Esophagus (tissue), 2 donors: Measurements from ENCODE around the gene ZNF469. TPM values are rescaled to one million over a fixed set of nuclear protein-coding genes. Genes with fewer than 3 reads are reported as not detected.

Source experiments
- polyA plus RNA-seq, 2 donors: library from polyadenylated mRNA; stranded (reverse); fragments of 200-250 nt; gene quantifications; one replicate each; pipeline ENCODE4 v1.2.3, GENCODE V29; 2013
- donor health status: healthy with polysubstance abuse.
- donor health status: Bipolar disorder and iron deficiency.

ZNF469 gene
- polyA plus RNA-seq, 2 donors, result 0.04 to 0.06 TPM

Other genes starting within 250 kb of the ZNF469 start
- 1 to 10 TPM in 1 of 2 donors, under 1 TPM in 1; 0.98 to 2.6 TPM for gene ZFPM1, start 70.3 kb downstream of the ZNF469 start, polyA plus RNA-seq
- 10 to 100 TPM; 19.1 to 24.5 TPM for gene ZC3H18, start 187.4 kb downstream of the ZNF469 start, polyA plus RNA-seq